Gastrocnemius medialis (tissue), 4 donors: ENCODE measurements around the gene PHACTR3.

ENCODE experiments used
- CTCF ChIP-seq, 5 experiments: fragments of 450-650 bp in 3 of 5; fragments of 200-600 bp in 2 of 5; sonication (generic) in 2 of 5; IDR thresholded peaks in 4 of 5; conservative IDR thresholded peaks in 1 of 5; 1 replicate in 4 of 5; 2 replicates in 1 of 5; pipeline ENCODE4 v1.5.1; 2016 to 2019; ENCODE audit warnings: antibody characterized with exemption in 5 of 5, mild to moderate bottlenecking in 3 of 5, moderate library complexity in 3 of 5
- POLR2A ChIP-seq, 2 donors: fragments of 450-650 bp; IDR thresholded peaks; one replicate each; pipeline ENCODE4 v1.6.1; 2017; ENCODE audit warnings: antibody characterized with exemption in 2 of 2, mild to moderate bottlenecking in 2 of 2, moderate library complexity in 2 of 2

- TF ChIP-seq CTCF (IDR thresholded peaks at IDR 0.05 in 4 of 5, conservative IDR thresholded peaks at IDR 0.05 in 1 of 5): no peak
- TF ChIP-seq POLR2A (IDR thresholded peaks at IDR 0.05): no peak
Observed at GRCh38 chr20:59672576-59672975, 68.2 kb downstream of the PHACTR3 start.
